Gastrocnemius medialis (tissue), 4 donors: Measurements from ENCODE around the gene PTPRT.

Experiments used
- POLR2A ChIP-seq, 2 donors: fragments of 450-650 bp; IDR thresholded peaks; one replicate each; pipeline ENCODE4 v1.6.1; 2017; ENCODE audit warnings: antibody characterized with exemption in 2 of 2, mild to moderate bottlenecking in 2 of 2, moderate library complexity in 2 of 2
- TF ChIP-seq, protein P1 (sequence below), 5 experiments: fragments of 450-650 bp in 3 of 5; fragments of 200-600 bp in 2 of 5; sonication (generic) in 2 of 5; IDR thresholded peaks in 4 of 5; conservative IDR thresholded peaks in 1 of 5; 1 replicate in 4 of 5; 2 replicates in 1 of 5; pipeline ENCODE4 v1.5.1; 2016 to 2019; ENCODE audit warnings: antibody characterized with exemption in 5 of 5, mild to moderate bottlenecking in 3 of 5, moderate library complexity in 3 of 5

DNA sequence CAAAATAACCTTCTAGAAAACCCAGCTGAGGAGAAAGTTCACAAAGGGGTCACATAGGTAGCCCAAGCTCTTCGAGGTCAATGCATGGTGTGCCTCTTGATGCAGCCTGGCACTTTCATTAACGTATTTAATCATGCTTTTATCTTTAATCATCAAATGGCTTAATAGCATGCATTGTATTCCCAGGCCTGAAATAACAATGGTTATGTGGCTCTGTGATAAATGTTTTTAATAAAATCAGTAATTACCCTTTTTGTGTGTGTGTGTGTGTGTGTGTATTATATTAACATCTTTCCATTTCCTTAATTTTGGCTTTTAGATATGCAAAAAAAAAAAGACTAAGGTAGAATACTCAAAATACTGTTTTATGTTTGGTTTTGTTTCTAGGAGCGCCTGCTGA, 681.8 kb downstream of the PTPRT start:
- TF ChIP-seq, protein P1, sequence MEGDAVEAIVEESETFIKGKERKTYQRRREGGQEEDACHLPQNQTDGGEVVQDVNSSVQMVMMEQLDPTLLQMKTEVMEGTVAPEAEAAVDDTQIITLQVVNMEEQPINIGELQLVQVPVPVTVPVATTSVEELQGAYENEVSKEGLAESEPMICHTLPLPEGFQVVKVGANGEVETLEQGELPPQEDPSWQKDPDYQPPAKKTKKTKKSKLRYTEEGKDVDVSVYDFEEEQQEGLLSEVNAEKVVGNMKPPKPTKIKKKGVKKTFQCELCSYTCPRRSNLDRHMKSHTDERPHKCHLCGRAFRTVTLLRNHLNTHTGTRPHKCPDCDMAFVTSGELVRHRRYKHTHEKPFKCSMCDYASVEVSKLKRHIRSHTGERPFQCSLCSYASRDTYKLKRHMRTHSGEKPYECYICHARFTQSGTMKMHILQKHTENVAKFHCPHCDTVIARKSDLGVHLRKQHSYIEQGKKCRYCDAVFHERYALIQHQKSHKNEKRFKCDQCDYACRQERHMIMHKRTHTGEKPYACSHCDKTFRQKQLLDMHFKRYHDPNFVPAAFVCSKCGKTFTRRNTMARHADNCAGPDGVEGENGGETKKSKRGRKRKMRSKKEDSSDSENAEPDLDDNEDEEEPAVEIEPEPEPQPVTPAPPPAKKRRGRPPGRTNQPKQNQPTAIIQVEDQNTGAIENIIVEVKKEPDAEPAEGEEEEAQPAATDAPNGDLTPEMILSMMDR (IDR thresholded peaks at IDR 0.05 in 4 of 5, conservative IDR thresholded peaks at IDR 0.05 in 1 of 5) = no peak
- no peak for TF ChIP-seq POLR2A (IDR thresholded peaks at IDR 0.05)
